ENCODE data around the gene TSKU.
"Not testable (repeated sequence)": the region's sequence is repeated elsewhere in the genome, so short reads cannot be mapped to it uniquely, and the experiment has no call there.

TSKU gene

GRCh38 chr11:76783294-76783895, at the start of gene TSKU:
Gene TSKU (plus strand): TSS chr11:76783356. CDS start chr11:76795617, 12,261 bp downstream.
- no peak for DNase-seq (ENCODE audit: low read depth)

GRCh38 chr11:76733906-76734305, 49.2 kb upstream of the TSKU start:
- not testable (repeated sequence) for DNase-seq (ENCODE audit: low read depth)

GRCh38 chr11:76734456-76735420, 48.4 kb upstream of the TSKU start:
- no peak for DNase-seq (ENCODE audit: low read depth)

GRCh38 chr11:76735841-76736240, 47.3 kb upstream of the TSKU start:
- no peak for DNase-seq (ENCODE audit: low read depth)

- no peak for DNase-seq (ENCODE audit: low read depth)
These were observed 46.9 kb upstream of the TSKU start for GRCh38 chr11:76736266-76736665.

GRCh38 chr11:76736773-76737495, 46.2 kb upstream of the TSKU start:
- DNase-seq (ENCODE audit: low read depth) = no peak

- no peak for DNase-seq (ENCODE audit: low read depth)
These were observed 44.4 kb upstream of the TSKU start for GRCh38 chr11:76738618-76739240.

GRCh38 chr11:76739798-76740197, 43.4 kb upstream of the TSKU start:
- no peak for DNase-seq (ENCODE audit: low read depth)

GRCh38 chr11:76740772-76741171, 42.4 kb upstream of the TSKU start:
- DNase-seq (ENCODE audit: low read depth) = no peak

GRCh38 chr11:76742902-76743301, 40.3 kb upstream of the TSKU start:
- no peak for DNase-seq (ENCODE audit: low read depth)

- no peak for DNase-seq (ENCODE audit: low read depth)
These were observed 38.7 kb upstream of the TSKU start for GRCh38 chr11:76744186-76745043.

- DNase-seq (ENCODE audit: low read depth) = no peak
These were observed 38.1 kb upstream of the TSKU start for GRCh38 chr11:76745044-76745376.

GRCh38 chr11:76745561-76746207, 37.5 kb upstream of the TSKU start:
- DNase-seq (ENCODE audit: low read depth) = no peak

- DNase-seq (ENCODE audit: low read depth) = no peak
These were observed 35.8 kb upstream of the TSKU start for GRCh38 chr11:76747153-76747914.

GRCh38 chr11:76747915-76748860, 35.0 kb upstream of the TSKU start:
- no peak for DNase-seq (ENCODE audit: low read depth)

- no peak for DNase-seq (ENCODE audit: low read depth)
These were observed 34.2 kb upstream of the TSKU start for GRCh38 chr11:76748948-76749347.

- DNase-seq (ENCODE audit: low read depth) = no peak
These were observed 33.1 kb upstream of the TSKU start for GRCh38 chr11:76750067-76750466.

- DNase-seq (ENCODE audit: low read depth) = no peak
These were observed 32.4 kb upstream of the TSKU start for GRCh38 chr11:76750746-76751145.

Data from activated T-helper 9 cell treated with anti-CD3 and anti-CD28 coated beads, Interleukin-2, amount 50 U/mL, for 16 hours (primary cell).